K562 (cell line): Measurements from ENCODE around the gene CD300A. TPM values are rescaled to one million over a fixed set of nuclear protein-coding genes. Genes with fewer than 3 reads are reported as not detected.
A peak's percentile ranks its signal among the peaks of the same experiment; 100 is the strongest.

Experiments
- BRCA1 ChIP-seq, 2 experiments: fragments of 450-650 bp in 1 of 2; sonication (generic) in 1 of 2; formaldehyde crosslinking in 1 of 2; IDR thresholded peaks; 2 replicates each; pipeline versions ENCODE4 v1.5.0 to v1.6.1; 2017 to 2020; ENCODE audit warnings: mild to moderate bottlenecking in 1 of 2, missing genetic modification reagents in 1 of 2
- HNRNPH1 ChIP-seq: fragments of 200-400 bp; formaldehyde crosslinking; optimal IDR thresholded peaks from 2 replicates; pipeline ENCODE3; 2017; ENCODE audit warnings: low read depth, mild to moderate bottlenecking, low read length, moderate library complexity
- MAFK ChIP-seq: IDR thresholded peaks from 2 replicates; pipeline ENCODE4 v1.6.1; 2011; ENCODE audit warnings: low read length, improper control_type of control experiment
- MCM7 ChIP-seq, 2 experiments: fragments of 450-650 bp; IDR thresholded peaks; 2 replicates each; pipeline ENCODE4 v1.6.1; 2016 to 2018
- NELFE ChIP-seq: IDR thresholded peaks from 2 replicates; pipeline ENCODE4 v1.6.1; 2011; ENCODE audit warnings: mild to moderate bottlenecking; ENCODE audit not compliant: insufficient read depth, insufficient read length
- RCOR1 ChIP-seq, 2 experiments: IDR thresholded peaks; 2 replicates each; pipeline ENCODE4 v1.6.1; 2012; ENCODE audit warnings: low read depth in 2 of 2, low read length in 2 of 2, borderline replicate concordance in 1 of 2, improper control_type of control experiment in 1 of 2
- SMAD4 ChIP-seq: fragments of 250-450 bp; sonication (Bioruptor Pico); conservative IDR thresholded peaks from 2 replicates; pipeline ENCODE4 v1.8.0; 2021; ENCODE audit warnings: inconsistent platforms, mild to moderate bottlenecking, moderate library complexity
- SPI1 ChIP-seq: IDR thresholded peaks from 2 replicates; pipeline ENCODE4 v1.6.1; 2011; ENCODE audit warnings: low read depth, low read length, control low read depth, borderline replicate concordance
- TARDBP ChIP-seq: fragments of 450-650 bp; IDR thresholded peaks from 2 replicates; pipeline ENCODE4 v1.6.1; 2016
- ZNF668 ChIP-seq: fragments of 250-450 bp; sonication (Bioruptor Pico); IDR thresholded peaks from 2 replicates; pipeline ENCODE4 v1.8.0; 2022; ENCODE audit warnings: mild to moderate bottlenecking, inconsistent platforms
- ZNF75A ChIP-seq: fragments of 450-650 bp; formaldehyde crosslinking; IDR thresholded peaks from 2 replicates; pipeline ENCODE4 v1.4.0; 2020; ENCODE audit warnings: mild to moderate bottlenecking
- polyA plus RNA-seq, 8 experiments: library from polyadenylated mRNA; depleted of rRNA in 4 of 8; stranded (reverse) in 5 of 8; unstranded in 3 of 8; fragments of >200 nt; fragmentation: Nextera tagmentation in 2 of 8; fragmentation: Illumina TruSeq in 1 of 8; extraction: Ambion mirVana in 2 of 8; extraction: Trizol in 1 of 8; gene quantifications; 2 replicates each; pipeline versions ENCODE4 v1.2.1 to v1.2.3, GENCODE V29; 2011 to 2014; ENCODE audit warnings: inconsistent platforms in 1 of 8, missing spikeins in 1 of 8
- total RNA-seq, 7 experiments: library from RNA; depleted of rRNA in 6 of 7; stranded (reverse); fragments of >200 nt in 6 of 7; fragmentation: Illumina TruSeq in 2 of 7; extraction: Trizol in 2 of 7; gene quantifications; 2 replicates each; pipeline versions ENCODE4 v1.2.1 to v1.2.3, GENCODE V29; 2011 to 2021; ENCODE audit warnings: low replicate concordance in 1 of 7
- TF ChIP-seq, protein P1 (sequence below): fragments of 450-650 bp; IDR thresholded peaks from 2 replicates; pipeline ENCODE4 v1.6.1; 2018; ENCODE audit not compliant: partially characterized antibody
- TF ChIP-seq, protein P2 (sequence below): sonication (generic); formaldehyde crosslinking; IDR thresholded peaks from 2 replicates; pipeline ENCODE4 v1.8.0; 2022; ENCODE audit warnings: mild to moderate bottlenecking, missing genetic modification reagents, borderline replicate concordance
- TF ChIP-seq, protein P3 (sequence below): sonication (generic); formaldehyde crosslinking; IDR thresholded peaks from 2 replicates; pipeline ENCODE4 v1.8.0; 2022; ENCODE audit warnings: missing genetic modification reagents, mild to moderate bottlenecking, borderline replicate concordance

The CD300A gene
- total and polyA plus RNA-seq, 9 of the 15 experiments (the other 6 are each of a cell fraction or from before 2014, with no cell fraction given), result 0.21 to 1.7 (median 0.41) TPM; not detected in 1

DNA sequence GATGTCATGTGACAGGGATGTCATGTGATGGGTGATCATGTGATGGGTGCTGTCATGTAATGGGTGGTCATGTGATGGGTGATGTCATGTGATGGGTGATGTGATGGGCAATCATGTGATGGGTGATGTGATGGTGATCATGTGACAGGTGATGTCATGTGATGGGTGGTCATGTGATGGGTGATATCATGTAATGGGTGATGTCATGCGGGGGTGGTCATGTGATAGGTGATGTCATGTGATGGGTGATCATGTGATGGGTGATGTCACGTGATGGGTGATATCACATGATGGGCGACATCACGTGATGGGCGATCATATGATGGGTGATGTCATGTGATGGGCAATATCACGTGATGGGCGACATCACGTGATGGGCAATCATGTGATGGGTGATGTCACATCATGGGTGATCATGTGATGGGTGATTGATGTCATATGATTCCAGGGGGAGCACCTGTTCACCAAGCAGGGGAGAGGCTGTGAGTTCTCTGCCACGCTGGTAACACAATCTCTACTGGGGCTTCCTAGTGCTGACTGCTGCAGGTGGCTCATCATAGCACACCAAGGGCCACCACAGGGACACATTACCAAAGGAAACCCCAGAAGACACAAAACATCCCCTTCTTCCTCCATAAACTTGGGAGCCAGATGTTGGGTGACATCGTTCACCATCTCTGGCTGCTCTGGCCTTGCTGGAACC lies 48.3 kb downstream of the CD300A start (continued):
- TF ChIP-seq TARDBP, result peak; percentile 60; the same call in 1 of the 2 replicates
- no peak for TF ChIP-seq RCOR1 (IDR thresholded peaks at IDR 0.05; ENCODE audit: borderline replicate concordance in 1 of 2, low read depth in 2 of 2, low read length in 2 of 2)
- TF ChIP-seq, protein P1, sequence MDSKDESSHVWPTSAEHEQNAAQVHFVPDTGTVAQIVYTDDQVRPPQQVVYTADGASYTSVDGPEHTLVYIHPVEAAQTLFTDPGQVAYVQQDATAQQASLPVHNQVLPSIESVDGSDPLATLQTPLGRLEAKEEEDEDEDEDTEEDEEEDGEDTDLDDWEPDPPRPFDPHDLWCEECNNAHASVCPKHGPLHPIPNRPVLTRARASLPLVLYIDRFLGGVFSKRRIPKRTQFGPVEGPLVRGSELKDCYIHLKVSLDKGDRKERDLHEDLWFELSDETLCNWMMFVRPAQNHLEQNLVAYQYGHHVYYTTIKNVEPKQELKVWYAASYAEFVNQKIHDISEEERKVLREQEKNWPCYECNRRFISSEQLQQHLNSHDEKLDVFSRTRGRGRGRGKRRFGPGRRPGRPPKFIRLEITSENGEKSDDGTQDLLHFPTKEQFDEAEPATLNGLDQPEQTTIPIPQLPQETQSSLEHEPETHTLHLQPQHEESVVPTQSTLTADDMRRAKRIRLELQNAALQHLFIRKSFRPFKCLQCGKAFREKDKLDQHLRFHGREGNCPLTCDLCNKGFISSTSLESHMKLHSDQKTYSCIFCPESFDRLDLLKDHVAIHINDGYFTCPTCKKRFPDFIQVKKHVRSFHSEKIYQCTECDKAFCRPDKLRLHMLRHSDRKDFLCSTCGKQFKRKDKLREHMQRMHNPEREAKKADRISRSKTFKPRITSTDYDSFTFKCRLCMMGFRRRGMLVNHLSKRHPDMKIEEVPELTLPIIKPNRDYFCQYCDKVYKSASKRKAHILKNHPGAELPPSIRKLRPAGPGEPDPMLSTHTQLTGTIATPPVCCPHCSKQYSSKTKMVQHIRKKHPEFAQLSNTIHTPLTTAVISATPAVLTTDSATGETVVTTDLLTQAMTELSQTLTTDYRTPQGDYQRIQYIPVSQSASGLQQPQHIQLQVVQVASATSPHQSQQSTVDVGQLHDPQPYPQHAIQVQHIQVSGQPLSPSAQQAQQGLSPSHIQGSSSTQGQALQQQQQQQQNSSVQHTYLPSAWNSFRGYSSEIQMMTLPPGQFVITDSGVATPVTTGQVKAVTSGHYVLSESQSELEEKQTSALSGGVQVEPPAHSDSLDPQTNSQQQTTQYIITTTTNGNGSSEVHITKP, result no peak
- TF ChIP-seq HNRNPH1, result no peak
- peak in 1 of 2 experiments; percentile 67; a peak in 1 of 4 replicates for TF ChIP-seq MCM7 (IDR thresholded peaks at IDR 0.05)
- no peak for TF ChIP-seq NELFE
- no peak for TF ChIP-seq SMAD4 (CRISPR knock-in tag)
- TF ChIP-seq, protein P2, sequence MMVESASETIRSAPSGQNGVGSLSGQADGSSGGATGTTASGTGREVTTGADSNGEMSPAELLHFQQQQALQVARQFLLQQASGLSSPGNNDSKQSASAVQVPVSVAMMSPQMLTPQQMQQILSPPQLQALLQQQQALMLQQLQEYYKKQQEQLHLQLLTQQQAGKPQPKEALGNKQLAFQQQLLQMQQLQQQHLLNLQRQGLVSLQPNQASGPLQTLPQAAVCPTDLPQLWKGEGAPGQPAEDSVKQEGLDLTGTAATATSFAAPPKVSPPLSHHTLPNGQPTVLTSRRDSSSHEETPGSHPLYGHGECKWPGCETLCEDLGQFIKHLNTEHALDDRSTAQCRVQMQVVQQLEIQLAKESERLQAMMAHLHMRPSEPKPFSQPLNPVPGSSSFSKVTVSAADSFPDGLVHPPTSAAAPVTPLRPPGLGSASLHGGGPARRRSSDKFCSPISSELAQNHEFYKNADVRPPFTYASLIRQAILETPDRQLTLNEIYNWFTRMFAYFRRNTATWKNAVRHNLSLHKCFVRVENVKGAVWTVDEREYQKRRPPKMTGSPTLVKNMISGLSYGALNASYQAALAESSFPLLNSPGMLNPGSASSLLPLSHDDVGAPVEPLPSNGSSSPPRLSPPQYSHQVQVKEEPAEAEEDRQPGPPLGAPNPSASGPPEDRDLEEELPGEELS, result peak; percentile 76; the same call in 1 of the 2 replicates
- no peak for TF ChIP-seq ZNF668 (CRISPR knock-in tag)
- no peak for TF ChIP-seq SPI1
- TF ChIP-seq BRCA1 (IDR thresholded peaks at IDR 0.05), result no peak
- TF ChIP-seq BRCA1 (CRISPR knock-in tag; IDR thresholded peaks at IDR 0.05), result no peak
- no peak for TF ChIP-seq MAFK
- TF ChIP-seq, protein P3, sequence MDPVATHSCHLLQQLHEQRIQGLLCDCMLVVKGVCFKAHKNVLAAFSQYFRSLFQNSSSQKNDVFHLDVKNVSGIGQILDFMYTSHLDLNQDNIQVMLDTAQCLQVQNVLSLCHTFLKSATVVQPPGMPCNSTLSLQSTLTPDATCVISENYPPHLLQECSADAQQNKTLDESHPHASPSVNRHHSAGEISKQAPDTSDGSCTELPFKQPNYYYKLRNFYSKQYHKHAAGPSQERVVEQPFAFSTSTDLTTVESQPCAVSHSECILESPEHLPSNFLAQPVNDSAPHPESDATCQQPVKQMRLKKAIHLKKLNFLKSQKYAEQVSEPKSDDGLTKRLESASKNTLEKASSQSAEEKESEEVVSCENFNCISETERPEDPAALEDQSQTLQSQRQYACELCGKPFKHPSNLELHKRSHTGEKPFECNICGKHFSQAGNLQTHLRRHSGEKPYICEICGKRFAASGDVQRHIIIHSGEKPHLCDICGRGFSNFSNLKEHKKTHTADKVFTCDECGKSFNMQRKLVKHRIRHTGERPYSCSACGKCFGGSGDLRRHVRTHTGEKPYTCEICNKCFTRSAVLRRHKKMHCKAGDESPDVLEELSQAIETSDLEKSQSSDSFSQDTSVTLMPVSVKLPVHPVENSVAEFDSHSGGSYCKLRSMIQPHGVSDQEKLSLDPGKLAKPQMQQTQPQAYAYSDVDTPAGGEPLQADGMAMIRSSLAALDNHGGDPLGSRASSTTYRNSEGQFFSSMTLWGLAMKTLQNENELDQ, result no peak
- TF ChIP-seq ZNF75A (CRISPR knock-in tag), result no peak
